Osteoblast (primary cell): ENCODE results near the gene MYO3B. TPM values are rescaled to one million over a fixed set of nuclear protein-coding genes. Genes with fewer than 3 reads are reported as not detected.

ENCODE experiments used
- DNase-seq: peaks from one replicate; pipeline ENCODE4 v3.0.0; 2011; ENCODE audit warnings: low spot score, mixed read lengths; ENCODE audit not compliant: insufficient read length; ENCODE audit errors: missing footprints
- H2AFZ ChIP-seq: 2 replicates; pipeline ENCODE4 v1.6.0; 2011; ENCODE audit warnings: mild to moderate bottlenecking, low read length
- H3K27ac ChIP-seq: 2 replicates; pipeline ENCODE4 v1.5.1; 2011; ENCODE audit warnings: mild to moderate bottlenecking, low read depth, low read length, moderate library complexity
- H3K27me3 ChIP-seq: 2 replicates; pipeline ENCODE4 v1.6.0; 2012; ENCODE audit warnings: mild to moderate bottlenecking, control low read depth, inconsistent platforms, low read length, moderate library complexity; ENCODE audit not compliant: insufficient read depth
- H3K36me3 ChIP-seq: 2 replicates; pipeline ENCODE4 v1.5.1; 2011; ENCODE audit warnings: mild to moderate bottlenecking, low read length, control low read depth, moderate library complexity; ENCODE audit not compliant: insufficient read depth
- H3K4me1 ChIP-seq: 2 replicates; pipeline ENCODE4 v1.5.1; 2011; ENCODE audit warnings: mild to moderate bottlenecking, low read length, control low read depth, moderate library complexity; ENCODE audit not compliant: insufficient read depth
- H3K4me2 ChIP-seq: 2 replicates; pipeline ENCODE4 v1.6.0; 2011; ENCODE audit warnings: mild to moderate bottlenecking, low read length; ENCODE audit not compliant: insufficient read depth
- H3K4me3 ChIP-seq: fragments of 200-600 bp; sonication (generic); 3 replicates; pipeline ENCODE4 v1.5.1; 2012; ENCODE audit warnings: mild to moderate bottlenecking, low read length, inconsistent platforms; ENCODE audit not compliant: insufficient read depth
- H3K79me2 ChIP-seq: 2 replicates; pipeline ENCODE4 v1.6.0; 2012; ENCODE audit warnings: mild to moderate bottlenecking, low read length, control low read depth, inconsistent platforms; ENCODE audit not compliant: insufficient read depth
- H3K9me3 ChIP-seq: 2 replicates; pipeline ENCODE4 v1.5.1; 2011; ENCODE audit warnings: low read depth, low read length, control low read depth
- H4K20me1 ChIP-seq: 2 replicates; pipeline ENCODE4 v1.6.0; 2012; ENCODE audit warnings: mild to moderate bottlenecking, low read length, control low read depth; ENCODE audit not compliant: insufficient read depth
- CTCF ChIP-seq: IDR thresholded peaks from 2 replicates; pipeline ENCODE4 v1.5.1; 2011; ENCODE audit warnings: mild to moderate bottlenecking, low read depth, low read length, moderate library complexity; ENCODE audit errors: extremely low read depth
- total RNA-seq: library from RNA; depleted of rRNA; stranded (reverse); fragments of >200 nt; gene quantifications from 2 replicates; pipeline ENCODE4 v1.2.3, GENCODE V29; 2012

The MYO3B gene
- total RNA-seq, 1 donor, result 0.36 TPM

- Histone ChIP-seq H3K27me3 (no peaks in the 10 kb centered on the region), H3K79me2 (no peaks in the 10 kb centered on the region), H4K20me1 (no peaks in the 10 kb centered on the region), H3K36me3 (no peaks in the 10 kb centered on the region), H3K4me1 (no peaks in the 10 kb centered on the region), H3K4me2 (no peak overlapping the region), H3K27ac (no peak overlapping the region), H2AFZ (no peak overlapping the region), H3K4me3 (no peak overlapping the region), H3K9me3 (no peaks in the 10 kb centered on the region)
- no peak for TF ChIP-seq CTCF
- DNase-seq, result no peak
Measured at GRCh38 chr2:170562928-170563327, 385.0 kb downstream of the MYO3B start.

GRCh38 chr2:170563401-170563800 is 385.5 kb downstream of the MYO3B start:
- TF ChIP-seq CTCF, result no peak
- H3K4me1 ChIP-seq, result no peaks in the 10 kb centered on the region
- no peaks in the 10 kb centered on the region for H3K36me3 ChIP-seq
- H2AFZ ChIP-seq, result no peak overlapping the region
- no peak for DNase-seq
- H3K4me3 ChIP-seq, result no peak overlapping the region
- no peaks in the 10 kb centered on the region for H3K9me3 ChIP-seq
- H3K4me2 ChIP-seq, result no peak overlapping the region
- H3K27ac ChIP-seq, result no peak overlapping the region
- H3K79me2 ChIP-seq, result no peaks in the 10 kb centered on the region
- no peaks in the 10 kb centered on the region for H3K27me3 ChIP-seq
- no peaks in the 10 kb centered on the region for H4K20me1 ChIP-seq

GRCh38 chr2:170566138-170566537 is 388.2 kb downstream of the MYO3B start:
- Histone ChIP-seq H3K27me3 (no peaks in the 10 kb centered on the region), H3K4me3 (no peak overlapping the region), H3K4me2 (no peak overlapping the region), H3K36me3 (no peaks in the 10 kb centered on the region), H4K20me1 (no peaks in the 10 kb centered on the region), H3K27ac (no peak overlapping the region), H3K79me2 (no peaks in the 10 kb centered on the region), H3K4me1 (no peaks in the 10 kb centered on the region), H2AFZ (no peak overlapping the region), H3K9me3 (no peaks in the 10 kb centered on the region)
- DNase-seq, result no peak
- TF ChIP-seq CTCF, result no peak

GRCh38 chr2:170567429-170567828 is 389.5 kb downstream of the MYO3B start:
- Histone ChIP-seq H3K9me3 (no peaks in the 10 kb centered on the region), H3K79me2 (no peaks in the 10 kb centered on the region), H2AFZ (no peak overlapping the region), H3K4me1 (no peaks in the 10 kb centered on the region), H3K36me3 (no peaks in the 10 kb centered on the region), H3K4me3 (no peak overlapping the region), H3K27me3 (no peaks in the 10 kb centered on the region), H4K20me1 (no peaks in the 10 kb centered on the region), H3K4me2 (no peak overlapping the region), H3K27ac (no peak overlapping the region)
- DNase-seq, result no peak
- no peak for TF ChIP-seq CTCF
